BLaER1 (cell line): ENCODE data around the gene FGGY.

Experiments
- H3K27ac ChIP-seq: shearing (Covaris generic); formaldehyde crosslinking; 2 replicates; pipeline ENCODE4 v1.8.1; 2022
- H3K27me3 ChIP-seq: shearing (Covaris generic); formaldehyde crosslinking; 2 replicates; pipeline ENCODE4 v1.8.1; 2022
- H3K36me3 ChIP-seq: shearing (Covaris generic); formaldehyde crosslinking; 2 replicates; pipeline ENCODE4 v1.8.1; 2022
- H3K4me1 ChIP-seq: shearing (Covaris generic); formaldehyde crosslinking; 2 replicates; pipeline ENCODE4 v1.8.1; 2022
- H3K4me2 ChIP-seq: shearing (Covaris generic); formaldehyde crosslinking; 2 replicates; pipeline ENCODE4 v1.8.1; 2022
- H3K4me3 ChIP-seq: shearing (Covaris generic); formaldehyde crosslinking; 2 replicates; pipeline ENCODE4 v1.8.1; 2022
- H3K9ac ChIP-seq: shearing (Covaris generic); formaldehyde crosslinking; 2 replicates; pipeline ENCODE4 v1.8.1; 2022
- H3K9me3 ChIP-seq: shearing (Covaris generic); formaldehyde crosslinking; 2 replicates; pipeline ENCODE4 v1.8.1; 2022
- H4K20me1 ChIP-seq: shearing (Covaris generic); formaldehyde crosslinking; 2 replicates; pipeline ENCODE4 v1.8.1; 2022
- Cebpa-rat ChIP-seq: shearing (Covaris generic); IDR thresholded peaks from 2 replicates; pipeline ENCODE4 v1.8.1; 2022

The FGGY gene

DNA sequence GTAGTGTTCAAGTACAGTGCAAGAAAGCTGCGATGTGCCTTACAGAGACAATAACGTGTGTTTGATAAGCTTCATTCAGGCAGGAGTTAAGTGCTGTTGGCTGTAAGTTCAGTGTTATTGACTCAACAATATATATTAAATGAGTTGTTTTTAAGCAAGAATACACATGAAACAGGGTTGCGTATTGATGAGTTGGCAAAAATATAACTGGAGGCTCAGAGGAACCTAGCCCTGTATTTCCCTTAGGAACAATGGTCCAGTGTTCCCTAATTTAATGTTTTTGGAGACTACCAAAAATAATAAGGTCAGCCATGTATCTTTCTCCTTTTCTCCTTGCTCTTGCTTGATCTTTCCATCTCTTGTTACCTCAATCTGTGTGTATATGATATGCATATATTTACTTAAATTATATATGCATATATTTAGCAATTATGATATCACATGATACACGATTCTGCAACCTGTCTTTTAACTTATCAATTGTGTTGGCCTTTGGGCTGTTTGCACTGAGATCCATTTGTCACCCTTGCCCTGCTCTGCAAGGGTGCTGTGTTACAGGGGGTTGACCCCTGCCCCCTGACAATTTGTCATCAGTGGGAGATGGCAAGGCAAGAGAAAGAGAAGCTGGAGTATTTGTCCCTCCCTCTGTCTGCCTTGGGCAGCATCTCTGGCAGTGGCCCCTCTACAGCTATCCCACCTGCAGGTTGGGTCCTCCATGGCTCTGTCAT, 109.7 kb downstream of the FGGY start:
- Histone ChIP-seq H4K20me1 (no peaks in the 10 kb centered on the region), H3K27me3 (no peaks in the 10 kb centered on the region), H3K4me3 (no peak overlapping the region), H3K9me3 (no peaks in the 10 kb centered on the region), H3K4me1 (no peaks in the 10 kb centered on the region), H3K9ac (no peak overlapping the region), H3K4me2 (no peak overlapping the region), H3K27ac (no peak overlapping the region), H3K36me3 (no peaks in the 10 kb centered on the region)
- TF ChIP-seq Cebpa-rat = no peak

DNA sequence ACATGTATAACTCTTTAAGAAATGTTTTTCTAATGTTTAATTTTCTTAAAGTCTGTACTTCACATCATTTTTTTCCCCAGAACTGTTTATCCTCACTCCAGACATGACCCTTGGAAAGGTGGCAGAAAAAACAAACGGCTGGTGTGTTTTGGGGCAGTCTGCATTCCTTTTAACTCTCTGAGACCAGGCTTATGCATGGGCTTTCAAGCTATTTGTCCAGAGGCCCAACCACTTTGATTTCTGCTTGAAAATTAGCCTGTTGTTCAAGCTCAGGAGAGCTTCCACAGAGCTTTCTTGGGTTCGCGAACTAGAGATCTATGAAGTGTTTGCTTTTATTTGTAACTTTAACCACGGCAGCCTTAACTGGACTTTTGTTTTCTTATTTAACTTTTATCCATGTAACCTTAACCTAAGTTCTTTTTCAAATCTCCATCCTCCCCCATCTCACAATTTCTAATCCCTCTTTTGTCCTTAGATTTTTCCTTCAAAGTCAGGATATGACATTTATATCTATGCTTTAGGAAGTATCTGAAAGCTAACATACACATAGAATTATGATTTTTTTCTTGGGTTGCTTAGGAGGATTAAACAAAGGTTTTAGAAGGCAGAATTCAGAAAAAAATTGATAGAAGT, 111.8 kb downstream of the FGGY start:
- Histone ChIP-seq H4K20me1 (no peaks in the 10 kb centered on the region), H3K36me3 (no peaks in the 10 kb centered on the region), H3K4me3 (no peak overlapping the region), H3K27ac (no peak overlapping the region), H3K4me1 (no peaks in the 10 kb centered on the region), H3K27me3 (no peaks in the 10 kb centered on the region), H3K9me3 (no peaks in the 10 kb centered on the region), H3K9ac (no peak overlapping the region), H3K4me2 (no peak overlapping the region)
- TF ChIP-seq Cebpa-rat = no peak

DNA sequence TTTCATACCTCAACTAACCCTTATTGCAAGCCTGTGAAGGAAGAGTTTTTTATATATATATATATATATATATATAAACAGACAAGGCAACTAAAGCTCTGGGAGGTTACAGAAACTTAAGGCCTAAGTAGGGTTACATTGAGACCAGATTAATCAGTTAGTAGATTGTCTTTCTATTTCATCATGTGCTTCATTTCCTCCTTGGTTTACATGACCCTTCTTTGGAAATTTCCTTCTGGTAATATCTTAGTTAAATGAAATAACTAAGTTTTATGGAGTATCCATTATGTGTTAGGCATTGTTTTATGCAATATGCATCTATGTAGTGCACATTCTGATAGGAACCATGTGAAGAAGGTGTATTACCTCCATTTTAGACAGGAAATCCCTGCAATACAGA, 112.7 kb downstream of the FGGY start:
- Histone ChIP-seq H4K20me1 (no peaks in the 10 kb centered on the region), H3K9me3 (no peaks in the 10 kb centered on the region), H3K27me3 (no peaks in the 10 kb centered on the region), H3K9ac (no peak overlapping the region), H3K27ac (no peak overlapping the region), H3K4me2 (no peak overlapping the region), H3K4me3 (no peak overlapping the region), H3K4me1 (no peaks in the 10 kb centered on the region), H3K36me3 (no peaks in the 10 kb centered on the region)
- TF ChIP-seq Cebpa-rat = no peak

DNA sequence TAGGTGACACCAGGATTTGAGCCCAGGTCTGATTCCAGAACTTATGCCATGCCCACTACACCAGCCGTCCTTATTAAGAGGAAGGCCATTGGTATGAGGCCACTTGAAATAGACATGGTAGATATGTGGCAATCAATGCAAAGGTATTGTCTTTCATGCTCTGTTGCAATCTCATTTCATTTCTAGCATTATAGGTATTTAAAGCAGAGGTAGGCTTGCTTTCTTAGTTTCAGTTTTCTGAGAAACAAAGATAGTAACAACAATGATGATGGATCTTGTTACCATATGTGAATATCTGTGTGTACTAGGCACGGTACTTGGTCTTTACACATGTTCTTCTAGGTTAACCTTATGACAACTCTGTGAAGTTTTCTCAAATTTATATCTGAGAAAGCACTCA, 113.1 kb downstream of the FGGY start:
- H3K4me3 ChIP-seq = no peak overlapping the region
- no peak overlapping the region for H3K4me2 ChIP-seq
- H3K27me3 ChIP-seq = no peaks in the 10 kb centered on the region
- no peak; the same call in 1 of the 2 replicates for TF ChIP-seq Cebpa-rat
- no peaks in the 10 kb centered on the region for H3K9me3 ChIP-seq
- H3K9ac ChIP-seq = no peak overlapping the region
- no peaks in the 10 kb centered on the region for H3K4me1 ChIP-seq
- no peak overlapping the region for H3K27ac ChIP-seq
- H3K36me3 ChIP-seq = no peaks in the 10 kb centered on the region
- H4K20me1 ChIP-seq = no peaks in the 10 kb centered on the region

DNA sequence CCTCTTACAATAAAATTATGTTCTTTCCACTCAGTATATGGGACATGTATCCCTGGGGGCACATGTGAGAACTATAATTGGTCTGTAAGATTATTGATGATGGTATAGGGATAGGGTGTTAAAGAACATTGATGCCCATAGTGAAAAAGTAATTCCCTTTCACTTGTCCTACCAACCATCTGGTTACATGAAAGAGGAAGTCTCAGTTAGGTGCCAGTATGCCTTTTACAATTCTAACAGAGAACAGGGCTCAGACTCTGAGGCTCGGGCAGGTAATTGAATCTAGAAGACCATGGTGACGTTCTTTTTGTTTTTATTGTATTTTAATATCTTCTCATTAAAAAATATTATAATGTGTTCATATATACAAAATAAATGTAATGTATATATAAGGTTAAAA, 113.6 kb downstream of the FGGY start:
- H3K4me2 ChIP-seq = no peak overlapping the region
- H3K9me3 ChIP-seq = no peaks in the 10 kb centered on the region
- H3K36me3 ChIP-seq = no peaks in the 10 kb centered on the region
- H3K4me3 ChIP-seq = no peak overlapping the region
- H3K4me1 ChIP-seq = no peaks in the 10 kb centered on the region
- H4K20me1 ChIP-seq = no peaks in the 10 kb centered on the region
- no peaks in the 10 kb centered on the region for H3K27me3 ChIP-seq
- no peak overlapping the region for H3K27ac ChIP-seq
- TF ChIP-seq Cebpa-rat = no peak
- no peak overlapping the region for H3K9ac ChIP-seq

DNA sequence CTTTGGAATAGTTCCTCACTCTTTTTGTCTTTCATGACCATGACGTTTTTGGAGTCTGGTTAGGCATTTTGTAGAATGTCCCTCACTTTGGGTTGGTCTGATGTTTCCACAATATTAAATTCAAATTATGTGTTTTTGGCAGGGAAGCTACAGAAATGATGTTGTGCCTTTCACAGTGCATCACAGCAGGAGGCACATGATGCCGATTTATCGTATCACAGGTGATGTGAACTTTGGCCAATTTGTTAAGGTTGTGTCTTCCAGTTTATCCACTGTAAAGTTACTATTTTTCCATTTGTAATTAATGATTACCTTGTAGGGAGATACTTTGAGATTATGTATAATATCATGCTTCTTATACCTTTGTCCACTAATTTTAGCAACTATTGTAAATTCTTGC, 114.3 kb downstream of the FGGY start:
- no peak overlapping the region for H3K4me2 ChIP-seq
- H3K27ac ChIP-seq = no peak overlapping the region
- no peaks in the 10 kb centered on the region for H3K9me3 ChIP-seq
- H3K4me3 ChIP-seq = no peak overlapping the region
- H3K36me3 ChIP-seq = no peaks in the 10 kb centered on the region
- H4K20me1 ChIP-seq = no peaks in the 10 kb centered on the region
- no peak overlapping the region for H3K9ac ChIP-seq
- H3K4me1 ChIP-seq = no peaks in the 10 kb centered on the region
- no peak for TF ChIP-seq Cebpa-rat
- H3K27me3 ChIP-seq = no peaks in the 10 kb centered on the region

DNA sequence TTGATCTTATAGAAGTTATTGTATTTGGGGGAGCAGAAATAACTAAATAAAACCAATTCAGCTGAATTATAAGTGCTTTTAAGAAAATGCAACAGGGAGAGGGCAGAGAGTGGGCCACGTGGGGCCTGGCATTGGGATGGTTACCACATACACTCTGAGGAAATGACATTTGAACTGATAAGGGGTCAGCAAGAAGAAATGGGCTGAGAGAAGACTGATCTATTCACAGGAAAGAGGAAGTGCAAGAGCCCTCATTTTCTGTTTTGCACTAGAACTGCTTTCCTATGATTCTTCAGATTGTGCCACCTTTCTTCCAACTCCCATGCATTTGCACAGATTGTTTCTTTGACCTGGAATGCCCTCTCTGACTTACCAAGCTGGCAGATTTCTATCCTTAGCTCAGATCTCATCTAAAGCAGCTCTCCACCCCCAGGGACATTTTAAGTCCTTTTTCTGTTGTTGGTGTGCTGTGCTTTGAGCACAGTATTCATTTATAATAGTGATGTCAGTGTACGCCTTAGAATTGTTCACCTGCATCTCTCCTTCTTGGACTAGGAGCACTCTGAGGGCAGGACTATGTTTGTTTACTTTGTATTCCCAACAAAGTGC, 115.9 kb downstream of the FGGY start:
- Histone ChIP-seq H3K9me3 (no peaks in the 10 kb centered on the region), H3K4me2 (no peak overlapping the region), H3K4me3 (no peak overlapping the region), H3K4me1 (no peaks in the 10 kb centered on the region), H3K27me3 (no peaks in the 10 kb centered on the region), H3K27ac (no peak overlapping the region), H3K36me3 (no peaks in the 10 kb centered on the region), H3K9ac (no peak overlapping the region), H4K20me1 (no peaks in the 10 kb centered on the region)
- TF ChIP-seq Cebpa-rat = no peak

DNA sequence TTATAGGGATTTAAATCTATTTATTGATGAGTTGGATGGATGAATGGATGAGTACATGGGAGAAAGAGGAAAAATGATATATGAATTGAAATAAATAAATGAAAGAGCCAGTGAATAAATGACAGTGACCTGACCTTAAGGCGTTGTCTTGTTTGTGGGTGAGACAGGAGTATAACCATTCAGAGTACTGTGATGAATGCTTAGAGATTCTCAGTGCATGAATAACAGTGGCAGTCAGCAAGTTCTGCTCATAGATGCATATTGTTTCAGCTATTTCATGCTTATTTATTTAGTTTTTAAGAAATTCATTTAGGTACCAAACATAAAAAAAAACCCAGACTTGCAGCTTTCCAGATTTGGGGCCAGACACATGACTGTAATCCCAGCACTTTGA, 116.4 kb downstream of the FGGY start:
- Histone ChIP-seq H3K4me2 (no peak overlapping the region), H3K27ac (no peak overlapping the region), H3K4me3 (no peak overlapping the region)

DNA sequence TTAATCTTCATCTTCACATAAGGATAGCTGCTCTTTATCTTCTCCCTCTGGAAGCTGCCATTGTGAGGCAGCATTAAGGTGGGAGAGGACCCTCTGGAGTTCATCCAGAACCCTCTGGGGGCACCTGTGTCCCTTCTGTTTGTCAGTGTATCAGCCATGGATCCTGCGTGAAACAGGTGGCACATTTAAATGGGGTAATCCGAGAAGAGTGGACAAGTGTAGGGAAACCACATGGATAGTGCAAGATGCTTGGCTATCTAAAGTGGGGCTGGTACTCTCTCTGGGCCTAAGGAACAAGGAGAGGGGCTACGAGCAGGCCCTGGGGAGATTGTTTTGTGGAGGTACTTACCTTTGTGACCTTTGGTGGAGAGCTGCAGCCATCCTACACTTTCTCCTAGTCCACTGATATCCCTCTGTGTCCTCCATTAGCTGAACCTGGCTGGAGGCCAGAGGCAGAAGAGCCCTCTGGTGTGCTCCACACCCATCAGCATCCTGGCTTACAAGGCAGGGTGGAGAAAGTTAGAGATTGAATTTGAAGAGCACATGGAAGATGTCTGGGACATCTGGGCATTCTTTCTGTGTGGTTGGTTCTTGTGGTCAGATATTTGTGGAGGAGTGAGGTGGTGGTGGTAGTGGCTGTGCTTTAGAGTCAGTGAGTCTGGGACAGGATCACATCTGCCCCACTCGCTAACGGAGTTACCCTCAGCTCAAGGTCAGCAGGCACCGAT, 117.7 kb downstream of the FGGY start:
- Histone ChIP-seq H3K4me2 (no peak overlapping the region), H3K27ac (no peak overlapping the region), H4K20me1 (no peaks in the 10 kb centered on the region), H3K36me3 (no peaks in the 10 kb centered on the region), H3K9ac (no peak overlapping the region), H3K4me3 (no peak overlapping the region), H3K4me1 (no peaks in the 10 kb centered on the region), H3K27me3 (no peaks in the 10 kb centered on the region), H3K9me3 (no peaks in the 10 kb centered on the region)
- TF ChIP-seq Cebpa-rat = no peak

More for the DNA sequence above, 116.4 kb downstream of the FGGY start:
- no peaks in the 10 kb centered on the region for H3K4me1 ChIP-seq
- no peak overlapping the region for H3K9ac ChIP-seq
- no peaks in the 10 kb centered on the region for H3K36me3 ChIP-seq
- no peaks in the 10 kb centered on the region for H3K9me3 ChIP-seq
- no peak for TF ChIP-seq Cebpa-rat
- no peaks in the 10 kb centered on the region for H3K27me3 ChIP-seq
- H4K20me1 ChIP-seq = no peaks in the 10 kb centered on the region
